Common myeloid progenitor, CD34-positive (primary cell): Measurements from ENCODE around the gene SLC39A6.
"Not testable (repeated sequence)": the region's sequence is repeated elsewhere in the genome, so short reads cannot be mapped to it uniquely, and the experiment has no call there.

ENCODE experiments used
- CTCF ChIA-PET: fragments of 350-600 bp; sonication (Branson Sonifier 250); formaldehyde crosslinking; loops from one replicate; lab custom pipeline; 2021; ENCODE audit warnings: antibody characterized with exemption; lab: Charles Lee
- POLR2A ChIA-PET: fragments of 350-600 bp; sonication (Branson Sonifier 250); formaldehyde crosslinking; loops from one replicate; lab custom pipeline; 2021; ENCODE audit warnings: antibody characterized with exemption; lab: Charles Lee
- DNase-seq, 3 donors: peaks; one replicate each; pipeline versions ENCODE4 v3.0.0 to v3.0.0-alpha.2; 2013
- H3K27ac ChIP-seq, 2 experiments: 1 replicate in 1 of 2; 2 replicates in 1 of 2; pipeline ENCODE4 v1.7.0; 2013; ENCODE audit warnings: inconsistent platforms in 2 of 2, low read length in 2 of 2, mild to moderate bottlenecking in 2 of 2, low read depth in 1 of 2, moderate library complexity in 1 of 2; ENCODE audit not compliant: severe bottlenecking in 2 of 2, insufficient read depth in 1 of 2, poor library complexity in 1 of 2
- H3K27me3 ChIP-seq, 5 experiments: replicated peaks in 2 of 5; 1 replicate in 3 of 5; 2 replicates in 2 of 5; pipeline versions ENCODE4 v1.6.1 to v1.7.0; 2013; ENCODE audit warnings: low read length in 4 of 5, mild to moderate bottlenecking in 2 of 5, moderate library complexity in 2 of 5, inconsistent platforms in 1 of 5; ENCODE audit not compliant: insufficient read depth in 5 of 5, control insufficient read depth in 4 of 5
- H3K36me3 ChIP-seq, 4 experiments: 1 replicate in 2 of 4; 2 replicates in 2 of 4; pipeline versions ENCODE4 v1.6.1 to v1.7.0; 2013; ENCODE audit warnings: low read length in 3 of 4, control low read depth in 1 of 4, mild to moderate bottlenecking in 1 of 4; ENCODE audit not compliant: control insufficient read depth in 4 of 4, insufficient read depth in 4 of 4
- H3K4me1 ChIP-seq, 4 experiments: 1 replicate in 3 of 4; 2 replicates in 1 of 4; pipeline versions ENCODE4 v1.6.1 to v1.7.1; 2013; ENCODE audit warnings: low read length in 3 of 4, mild to moderate bottlenecking in 3 of 4, control low read depth in 1 of 4, inconsistent platforms in 1 of 4, moderate library complexity in 1 of 4; ENCODE audit not compliant: control insufficient read depth in 4 of 4, insufficient read depth in 4 of 4; ENCODE audit errors: control extremely low read depth in 1 of 4
- H3K4me3 ChIP-seq, 7 experiments: 1 replicate in 4 of 7; 2 replicates in 3 of 7; pipeline versions ENCODE4 v1.5.1 to v1.7.0; 2013; ENCODE audit warnings: mild to moderate bottlenecking in 7 of 7, low read length in 6 of 7, moderate library complexity in 6 of 7, inconsistent platforms in 2 of 7, low read depth in 2 of 7, control low read depth in 1 of 7; ENCODE audit not compliant: insufficient read depth in 4 of 7, control insufficient read depth in 1 of 7; ENCODE audit errors: extremely low read depth in 1 of 7
- H3K9me3 ChIP-seq, 5 experiments: 1 replicate in 4 of 5; 2 replicates in 1 of 5; pipeline versions ENCODE4 v1.6.1 to v1.7.1; 2013; ENCODE audit warnings: low read length in 4 of 5, mild to moderate bottlenecking in 2 of 5, inconsistent platforms in 1 of 5, low read depth in 1 of 5, moderate library complexity in 1 of 5; ENCODE audit not compliant: control insufficient read depth in 4 of 5, insufficient read depth in 2 of 5; ENCODE audit errors: control extremely low read depth in 1 of 5
- WGBS: methylation state at CpG from one replicate; pipeline ENCODE4 v1.1.5; 2013; ENCODE audit not compliant: insufficient coverage; 5-methylcytosine and 5-hydroxymethylcytosine counted together

The SLC39A6 gene

GRCh38 chr18:36073676-36074075 is 55.5 kb downstream of the SLC39A6 start:
- WGBS, result no CpG with 5 or more reads among the region's 1 CpG
- POLR2A ChIA-PET, result interaction anchor here (0.6 kb wide), 1 partner anchor 536 kb away, joined by 6 read pairs; no protein-coding TSS in a partner anchor
- no peak for DNase-seq
- CTCF ChIA-PET, result interaction anchor here (0.7 to 1.2 kb wide), 2 partner anchors 19 to 21 kb away, joined by 3 read pairs; no protein-coding TSS in a partner anchor
- H3K4me3 ChIP-seq, result no peak overlapping the region
- peaks cover 0 to 3% (median 0%) of the 10 kb centered on the region in 4 experiments for H3K4me1 ChIP-seq
- no peak overlapping the region for H3K27ac ChIP-seq
- no peaks in the 10 kb centered on the region for H3K36me3 ChIP-seq
- no peaks in the 10 kb centered on the region for H3K9me3 ChIP-seq
- peaks cover 0 to 5% (median 0%) of the 10 kb centered on the region in 5 experiments for H3K27me3 ChIP-seq

- WGBS, result 100% methylated on average over 5 of the region's 8 CpGs
- H3K9me3 ChIP-seq, DNase-seq, POLR2A ChIA-PET, CTCF ChIA-PET, H3K4me1 ChIP-seq, H3K27ac ChIP-seq, H3K36me3 ChIP-seq, H3K4me3 ChIP-seq, H3K27me3 ChIP-seq: not testable (repeated sequence)
Observed at GRCh38 chr18:36072406-36072805, 56.7 kb downstream of the SLC39A6 start.

DNA sequence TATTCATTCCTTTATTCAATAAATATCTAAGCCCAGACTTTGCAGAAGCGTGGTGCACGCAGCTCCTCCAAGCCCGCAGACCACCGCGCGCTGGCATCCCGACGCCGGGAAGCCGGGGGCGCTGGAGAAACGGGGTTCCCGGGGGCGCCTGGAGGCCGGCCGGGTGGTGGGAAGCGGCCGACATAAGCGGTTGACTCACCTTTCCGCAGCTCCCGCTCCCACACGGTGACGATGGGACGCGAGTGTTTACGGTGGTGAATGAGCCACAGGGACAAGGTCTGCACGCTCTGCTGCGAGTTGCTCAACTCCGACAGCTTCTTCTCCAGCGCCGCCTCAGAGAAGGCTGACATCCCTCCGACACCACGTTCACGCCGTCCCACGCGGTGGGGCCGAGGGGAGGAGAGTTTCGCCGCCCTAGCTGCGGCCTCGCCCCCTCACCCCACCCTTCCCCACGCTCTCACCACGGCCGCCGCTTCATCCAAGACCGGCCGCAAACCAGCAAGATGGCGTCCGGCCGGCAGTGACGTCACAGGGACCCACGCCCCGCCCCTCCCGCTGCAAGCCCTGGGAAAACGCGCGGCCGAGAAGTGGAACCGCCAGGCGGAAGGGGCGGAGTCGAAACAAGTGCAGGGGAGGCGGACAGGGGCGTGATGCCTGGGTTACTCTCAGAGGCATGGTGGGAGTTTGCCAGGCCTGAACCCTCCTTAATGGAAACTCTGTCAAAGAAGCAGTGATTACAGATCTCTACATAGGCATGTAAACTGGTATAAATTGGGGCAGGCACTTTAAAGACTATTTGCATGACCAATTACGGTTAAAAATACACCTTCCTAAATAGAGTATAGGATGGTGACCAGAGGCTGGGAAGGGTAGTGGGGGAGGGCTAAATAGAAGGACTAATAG is 61.8 kb downstream of the SLC39A6 start, which contains the start of gene RPRD1A:
Gene RPRD1A, minus strand, starts transcription at position 505 of the 903 bp plus-strand sequence. Its CDS starts 155 bp downstream, at position 350.
- Histone ChIP-seq H3K27me3 (peaks cover 0 to 5% (median 0%) of the 10 kb centered on the region in 5 experiments), H3K4me1 (peaks cover 2 to 20% (median 15%) of the 10 kb centered on the region in 4 experiments), H3K9me3 (no peaks in the 10 kb centered on the region), H3K36me3 (peaks cover 0 to 3% (median 0%) of the 10 kb centered on the region in 4 experiments), H3K4me3 (peak within 1 kb of the TSS; percentile 80 to 98 (median 95)), H3K27ac (peak within 1 kb of the TSS; percentile 84 to 92)
- peak; percentile 95 to 98 (median 97) for DNase-seq
- 0% methylated on average over 53 of the region's 66 CpGs for WGBS
- CTCF ChIA-PET, result interaction anchor here (2.1 kb wide), 1 partner anchor 29 kb away, joined by 6 read pairs; no protein-coding TSS in a partner anchor
- POLR2A ChIA-PET, result interaction anchor here (0.8 kb wide), 1 partner anchor 207 kb away, joined by 4 read pairs; no protein-coding TSS in a partner anchor

- ChIA-PET CTCF (interaction anchor here (2.1 kb wide), 1 partner anchor 29 kb away, joined by 6 read pairs; no protein-coding TSS in a partner anchor), POLR2A (interaction anchor here (0.8 kb wide), 1 partner anchor 207 kb away, joined by 4 read pairs; no protein-coding TSS in a partner anchor)
- Histone ChIP-seq H3K4me3 (peak overlapping the region; percentile 80 to 98 (median 95)), H3K27ac (peak overlapping the region; percentile 84 to 92), H3K4me1 (peaks cover 2 to 20% (median 15%) of the 10 kb centered on the region in 4 experiments), H3K27me3 (peaks cover 0 to 5% (median 0%) of the 10 kb centered on the region in 5 experiments), H3K36me3 (peaks cover 0 to 3% (median 0%) of the 10 kb centered on the region in 4 experiments), H3K9me3 (no peaks in the 10 kb centered on the region)
- DNase-seq, result peak in 1 of 3 donors; percentile 21
- WGBS, result 0% methylated on average over 3 of the region's 5 CpGs
Observed at GRCh38 chr18:36066686-36067054, 62.5 kb downstream of the SLC39A6 start.

- Histone ChIP-seq H3K36me3 (peaks cover 0 to 3% (median 0%) of the 10 kb centered on the region in 4 experiments), H3K4me1 (peaks cover 2 to 20% (median 15%) of the 10 kb centered on the region in 4 experiments), H3K27ac (peak overlapping the region; percentile 4 to 92), H3K9me3 (no peaks in the 10 kb centered on the region), H3K4me3 (peak overlapping the region in 6 of 7 experiments; percentile 91 to 98 (median 95)), H3K27me3 (peaks cover 0 to 5% (median 0%) of the 10 kb centered on the region in 5 experiments)
- ChIA-PET POLR2A (no interaction called here), CTCF (interaction anchor here (0.6 to 2.1 kb wide), 2 partner anchors 30 to 306 kb away, joined by 3 to 6 read pairs; no protein-coding TSS in a partner anchor)
- 28% methylated on average over 3 of the region's 5 CpGs for WGBS
- DNase-seq, result peak in 2 of 3 donors; percentile 39 to 57
Observed at GRCh38 chr18:36066001-36066400, 63.1 kb downstream of the SLC39A6 start.

GRCh38 chr18:36064809-36065079 is 64.4 kb downstream of the SLC39A6 start:
- H3K9me3 ChIP-seq, H3K27ac ChIP-seq, H3K4me3 ChIP-seq, POLR2A ChIA-PET, H3K36me3 ChIP-seq, DNase-seq, H3K27me3 ChIP-seq: not testable (repeated sequence)
- peaks cover 2 to 20% (median 15%) of the 10 kb centered on the region in 4 experiments for H3K4me1 ChIP-seq
- CTCF ChIA-PET, result interaction anchor here (0.8 to 1.0 kb wide), 2 partner anchors 46 to 73 kb away, joined by 3 read pairs; no protein-coding TSS in a partner anchor
- WGBS, result 93% methylated on average over 9 of the region's 9 CpGs
